IPS-18a (cell line): ENCODE measurements around the gene IL15RA.

Experiments
- H3K27ac ChIP-seq: one replicate; pipeline ENCODE4 v1.5.1; 2013; ENCODE audit warnings: low read length
- H3K27me3 ChIP-seq: one replicate; pipeline ENCODE4 v1.6.1; 2013; ENCODE audit warnings: mild to moderate bottlenecking, low read length; ENCODE audit not compliant: control insufficient read depth, insufficient read depth
- H3K36me3 ChIP-seq: one replicate; pipeline ENCODE4 v1.6.1; 2013; ENCODE audit warnings: low read depth, low read length; ENCODE audit not compliant: control insufficient read depth
- H3K4me1 ChIP-seq: one replicate; pipeline ENCODE4 v1.6.1; 2013; ENCODE audit warnings: low read depth, low read length; ENCODE audit not compliant: control insufficient read depth
- H3K4me3 ChIP-seq: one replicate; pipeline ENCODE4 v1.5.1; 2013; ENCODE audit warnings: low read length
- H3K9ac ChIP-seq: one replicate; pipeline ENCODE4 v1.6.1; 2013; ENCODE audit warnings: mild to moderate bottlenecking, low read length, moderate library complexity
- H3K9me3 ChIP-seq: one replicate; pipeline ENCODE4 v1.6.1; 2013; ENCODE audit warnings: low read depth, low read length; ENCODE audit not compliant: control insufficient read depth

The IL15RA gene

DNA sequence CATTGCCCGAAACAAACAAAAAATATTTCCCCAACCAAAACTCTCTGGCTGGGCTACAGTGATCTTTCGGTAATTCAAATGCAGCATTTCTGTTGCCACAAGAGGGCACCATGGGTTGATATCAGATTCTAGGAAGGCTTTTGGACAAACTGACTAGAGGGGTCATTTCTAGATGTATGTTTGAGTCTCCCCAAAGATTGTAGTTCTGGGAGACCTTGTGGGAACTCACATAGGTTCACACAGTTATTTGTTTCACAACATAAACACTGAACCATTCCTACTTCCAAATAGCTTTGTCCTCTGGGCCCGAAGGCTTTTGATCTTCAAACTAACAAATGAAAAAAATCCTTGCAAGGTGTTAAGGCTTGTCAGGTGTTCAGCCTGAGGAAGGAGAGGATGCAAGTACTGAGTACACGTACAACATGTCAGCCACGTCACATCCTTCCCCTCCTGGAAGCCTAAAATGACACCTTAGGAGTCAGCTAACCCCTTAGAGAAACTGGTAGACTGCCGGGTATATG, 37.0 kb upstream of the IL15RA start:
- Histone ChIP-seq H3K4me1 (no peaks in the 10 kb centered on the region), H3K27me3 (no peaks in the 10 kb centered on the region), H3K36me3 (no peaks in the 10 kb centered on the region), H3K9ac (no peak overlapping the region), H3K9me3 (no peaks in the 10 kb centered on the region), H3K27ac (no peak overlapping the region), H3K4me3 (no peak overlapping the region)

GRCh38 chr10:6013413-6014192, 36.3 kb upstream of the IL15RA start:
- no peak overlapping the region for H3K9ac ChIP-seq
- H3K9me3 ChIP-seq = no peaks in the 10 kb centered on the region

GRCh38 chr10:6012121-6012905, 35.0 kb upstream of the IL15RA start:
- H3K36me3 ChIP-seq = no peaks in the 10 kb centered on the region
- no peak overlapping the region for H3K9ac ChIP-seq
- no peaks in the 10 kb centered on the region for H3K4me1 ChIP-seq
- H3K9me3 ChIP-seq = no peaks in the 10 kb centered on the region
- H3K4me3 ChIP-seq = no peak overlapping the region
- H3K27ac ChIP-seq = no peak overlapping the region
- H3K27me3 ChIP-seq = no peaks in the 10 kb centered on the region

More at GRCh38 chr10:6013413-6014192, 36.3 kb upstream of the IL15RA start:
- Histone ChIP-seq H3K4me1 (no peaks in the 10 kb centered on the region), H3K36me3 (no peaks in the 10 kb centered on the region), H3K4me3 (no peak overlapping the region), H3K27ac (no peak overlapping the region), H3K27me3 (no peaks in the 10 kb centered on the region)

- Histone ChIP-seq H3K27ac (no peak overlapping the region), H3K9me3 (peaks cover 3% of the 10 kb centered on the region), H3K4me3 (no peak overlapping the region)
Observed at GRCh38 chr10:6011558-6011957, 34.2 kb upstream of the IL15RA start.

GRCh38 chr10:6010569-6010968, 33.2 kb upstream of the IL15RA start:
- H3K27ac ChIP-seq = no peak overlapping the region
- no peaks in the 10 kb centered on the region for H3K36me3 ChIP-seq
- no peaks in the 10 kb centered on the region for H3K27me3 ChIP-seq
- peaks cover 3% of the 10 kb centered on the region for H3K9me3 ChIP-seq
- H3K9ac ChIP-seq = no peak overlapping the region
- H3K4me1 ChIP-seq = no peaks in the 10 kb centered on the region
- no peak overlapping the region for H3K4me3 ChIP-seq

More at GRCh38 chr10:6011558-6011957, 34.2 kb upstream of the IL15RA start:
- H3K4me1 ChIP-seq = no peaks in the 10 kb centered on the region
- H3K9ac ChIP-seq = no peak overlapping the region
- H3K36me3 ChIP-seq = no peaks in the 10 kb centered on the region
- no peaks in the 10 kb centered on the region for H3K27me3 ChIP-seq

DNA sequence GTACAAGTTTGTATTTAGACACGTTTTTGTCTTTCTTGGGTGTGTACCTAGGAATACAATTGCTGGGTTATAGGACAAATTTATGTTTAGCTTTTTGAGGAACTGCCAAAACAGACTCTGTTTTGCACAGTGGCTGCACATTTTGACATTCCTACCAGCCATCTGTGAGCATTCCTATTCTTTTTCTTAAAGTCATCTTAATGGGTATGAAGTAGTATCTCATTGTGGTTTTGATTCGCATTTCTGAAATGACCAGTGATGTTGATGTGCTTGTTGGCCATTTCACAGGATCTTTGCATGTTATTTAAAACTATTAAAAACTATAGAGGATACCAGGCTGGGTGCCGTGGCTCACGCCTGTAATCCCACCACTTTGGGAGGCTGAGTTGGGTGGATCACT, 32.6 kb upstream of the IL15RA start:
- Histone ChIP-seq H3K4me1 (no peaks in the 10 kb centered on the region), H3K27me3 (no peaks in the 10 kb centered on the region), H3K4me3 (no peak overlapping the region), H3K36me3 (no peaks in the 10 kb centered on the region), H3K27ac (no peak overlapping the region), H3K9me3 (peaks cover 3% of the 10 kb centered on the region), H3K9ac (no peak overlapping the region)

DNA sequence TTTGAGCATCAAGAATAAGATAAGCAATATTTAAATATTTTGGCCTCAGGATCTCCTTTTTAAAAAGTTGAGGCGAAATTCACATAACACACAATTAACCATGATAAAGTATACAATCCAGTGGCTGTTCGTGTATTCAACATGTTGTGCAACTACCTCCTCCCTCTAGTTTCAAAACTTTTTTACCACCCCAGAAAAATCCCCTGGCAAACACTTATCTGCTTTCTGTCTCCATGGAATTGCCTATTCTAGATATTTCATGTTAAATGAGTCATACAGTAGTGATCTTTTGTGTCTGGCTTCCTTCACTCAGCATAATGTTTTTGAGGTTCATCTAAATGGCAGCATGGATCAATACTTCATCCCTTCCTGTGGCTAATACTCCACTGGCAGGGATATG, 31.8 kb upstream of the IL15RA start:
- Histone ChIP-seq H3K36me3 (no peaks in the 10 kb centered on the region), H3K9ac (no peak overlapping the region), H3K4me1 (no peaks in the 10 kb centered on the region), H3K27me3 (no peaks in the 10 kb centered on the region), H3K4me3 (no peak overlapping the region), H3K27ac (no peak overlapping the region), H3K9me3 (peaks cover 3% of the 10 kb centered on the region)

- Histone ChIP-seq H3K36me3 (no peaks in the 10 kb centered on the region), H3K4me3 (no peak overlapping the region), H3K9ac (no peak overlapping the region), H3K27me3 (no peaks in the 10 kb centered on the region), H3K27ac (no peak overlapping the region), H3K9me3 (peaks cover 3% of the 10 kb centered on the region), H3K4me1 (no peaks in the 10 kb centered on the region)
Observed at GRCh38 chr10:6008497-6009142, 31.3 kb upstream of the IL15RA start.

DNA sequence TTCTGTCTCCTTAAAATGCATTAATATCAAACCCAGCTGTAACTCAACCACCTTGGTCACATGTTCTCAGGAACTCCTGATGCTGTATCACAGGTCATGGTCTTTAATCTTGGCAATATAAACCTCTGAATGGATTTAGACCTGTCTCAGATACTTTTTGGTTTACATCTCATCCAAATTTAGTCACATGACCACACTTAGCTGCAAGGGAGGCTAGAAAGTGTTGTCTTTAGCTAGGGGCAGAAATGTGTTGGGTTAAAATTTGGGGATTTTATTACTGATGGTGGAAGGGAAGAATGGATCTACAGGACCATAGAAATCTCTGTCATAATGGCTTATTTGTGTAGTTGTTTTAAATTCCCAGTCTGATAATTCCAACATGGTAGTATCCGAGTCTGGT, 29.6 kb upstream of the IL15RA start:
- Histone ChIP-seq H3K27ac (no peak overlapping the region), H3K9me3 (peaks cover 3% of the 10 kb centered on the region), H3K4me3 (no peak overlapping the region), H3K27me3 (no peaks in the 10 kb centered on the region), H3K9ac (no peak overlapping the region), H3K4me1 (no peaks in the 10 kb centered on the region), H3K36me3 (no peaks in the 10 kb centered on the region)

GRCh38 chr10:6006546-6006945, 29.2 kb upstream of the IL15RA start:
- H3K9me3 ChIP-seq = peaks cover 3% of the 10 kb centered on the region
- H3K9ac ChIP-seq = no peak overlapping the region
- no peak overlapping the region for H3K27ac ChIP-seq
- H3K36me3 ChIP-seq = no peaks in the 10 kb centered on the region
- no peak overlapping the region for H3K4me3 ChIP-seq
- no peaks in the 10 kb centered on the region for H3K27me3 ChIP-seq
- no peaks in the 10 kb centered on the region for H3K4me1 ChIP-seq

GRCh38 chr10:6005856-6006395, 28.6 kb upstream of the IL15RA start:
- Histone ChIP-seq H3K36me3 (no peaks in the 10 kb centered on the region), H3K27ac (no peak overlapping the region), H3K9me3 (peaks cover 3% of the 10 kb centered on the region), H3K4me1 (no peaks in the 10 kb centered on the region), H3K9ac (no peak overlapping the region), H3K27me3 (no peaks in the 10 kb centered on the region), H3K4me3 (no peak overlapping the region)
